IPS-11a (cell line): Measurements from ENCODE around the gene RPL32.
"Not testable (repeated sequence)": the region's sequence is repeated elsewhere in the genome, so short reads cannot be mapped to it uniquely, and the experiment has no call there.

Experiments used
- H3K4me3 ChIP-seq: one replicate; pipeline ENCODE4 v1.5.1; 2013; ENCODE audit warnings: low read depth, low read length, control low read depth

Gene RPL32

GRCh38 chr3:12841149-12841969, at the start of gene RPL32:
TSS of gene RPL32 (minus strand) at chr3:12841565. CDS start at chr3:12840237, 1,328 bp downstream.
- H3K4me3 ChIP-seq: peak within 1 kb of the TSS; percentile 99

GRCh38 chr3:12890610-12891390, 49.4 kb upstream of the RPL32 start:
- no peak overlapping the region for H3K4me3 ChIP-seq

GRCh38 chr3:12886736-12887135, 45.4 kb upstream of the RPL32 start:
- H3K4me3 ChIP-seq: no peak overlapping the region

- no peak overlapping the region for H3K4me3 ChIP-seq
These were observed 44.8 kb upstream of the RPL32 start for GRCh38 chr3:12886106-12886679.

GRCh38 chr3:12885583-12885930, 44.2 kb upstream of the RPL32 start:
- H3K4me3 ChIP-seq: no peak overlapping the region

- H3K4me3 ChIP-seq: no peak overlapping the region
These were observed 43.6 kb upstream of the RPL32 start for GRCh38 chr3:12884790-12885582.

GRCh38 chr3:12884186-12884680, 42.9 kb upstream of the RPL32 start:
- H3K4me3 ChIP-seq: no peak overlapping the region

GRCh38 chr3:12882336-12883310, 41.3 kb upstream of the RPL32 start:
- no peak overlapping the region for H3K4me3 ChIP-seq

GRCh38 chr3:12881858-12882257, 40.5 kb upstream of the RPL32 start:
- not testable (repeated sequence) for H3K4me3 ChIP-seq

GRCh38 chr3:12879191-12879815, 37.9 kb upstream of the RPL32 start:
- H3K4me3 ChIP-seq: no peak overlapping the region

- H3K4me3 ChIP-seq: not testable (repeated sequence)
These were observed 37.4 kb upstream of the RPL32 start for GRCh38 chr3:12878758-12879157.

- no peak overlapping the region for H3K4me3 ChIP-seq
These were observed 36.8 kb upstream of the RPL32 start for GRCh38 chr3:12878141-12878574.

GRCh38 chr3:12877040-12877439, 35.7 kb upstream of the RPL32 start:
- no peak overlapping the region for H3K4me3 ChIP-seq

- H3K4me3 ChIP-seq: peak overlapping the region; percentile 21
These were observed 34.8 kb upstream of the RPL32 start for GRCh38 chr3:12875857-12876836.

GRCh38 chr3:12871404-12871983, 30.1 kb upstream of the RPL32 start:
- no peak overlapping the region for H3K4me3 ChIP-seq

GRCh38 chr3:12870942-12871341, 29.6 kb upstream of the RPL32 start:
- H3K4me3 ChIP-seq: no peak overlapping the region

GRCh38 chr3:12869035-12869621, 27.8 kb upstream of the RPL32 start:
- H3K4me3 ChIP-seq: peak overlapping the region; percentile 47
